Fibroblast of mammary gland (primary cell): Measurements from ENCODE around the gene TGIF1.

ENCODE experiments used
- DNase-seq: peaks from one replicate; pipeline ENCODE4 v3.0.0-alpha.2; 2010; ENCODE audit warnings: low read depth
- H3K4me3 ChIP-seq: 2 replicates; pipeline ENCODE4 v1.5.1; 2011; ENCODE audit warnings: low read depth, mild to moderate bottlenecking, low read length, moderate library complexity; ENCODE audit not compliant: control insufficient read depth
- TF ChIP-seq, protein P1 (sequence below): conservative IDR thresholded peaks from 2 replicates; pipeline ENCODE4 v1.5.1; 2011; ENCODE audit warnings: low read depth, low read length, inconsistent platforms; ENCODE audit not compliant: control insufficient read depth, insufficient read depth

Gene TGIF1

GRCh38 chr18:3450012-3450798 is at the start of gene TGIF1:
TSS of gene TGIF1 (plus strand) at chr18:3450172. CDS start at chr18:3450490, 318 bp downstream.
- TF ChIP-seq, protein P1, sequence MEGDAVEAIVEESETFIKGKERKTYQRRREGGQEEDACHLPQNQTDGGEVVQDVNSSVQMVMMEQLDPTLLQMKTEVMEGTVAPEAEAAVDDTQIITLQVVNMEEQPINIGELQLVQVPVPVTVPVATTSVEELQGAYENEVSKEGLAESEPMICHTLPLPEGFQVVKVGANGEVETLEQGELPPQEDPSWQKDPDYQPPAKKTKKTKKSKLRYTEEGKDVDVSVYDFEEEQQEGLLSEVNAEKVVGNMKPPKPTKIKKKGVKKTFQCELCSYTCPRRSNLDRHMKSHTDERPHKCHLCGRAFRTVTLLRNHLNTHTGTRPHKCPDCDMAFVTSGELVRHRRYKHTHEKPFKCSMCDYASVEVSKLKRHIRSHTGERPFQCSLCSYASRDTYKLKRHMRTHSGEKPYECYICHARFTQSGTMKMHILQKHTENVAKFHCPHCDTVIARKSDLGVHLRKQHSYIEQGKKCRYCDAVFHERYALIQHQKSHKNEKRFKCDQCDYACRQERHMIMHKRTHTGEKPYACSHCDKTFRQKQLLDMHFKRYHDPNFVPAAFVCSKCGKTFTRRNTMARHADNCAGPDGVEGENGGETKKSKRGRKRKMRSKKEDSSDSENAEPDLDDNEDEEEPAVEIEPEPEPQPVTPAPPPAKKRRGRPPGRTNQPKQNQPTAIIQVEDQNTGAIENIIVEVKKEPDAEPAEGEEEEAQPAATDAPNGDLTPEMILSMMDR: no peak
- H3K4me3 ChIP-seq: peak within 1 kb of the TSS; percentile 96
- DNase-seq: peak; percentile 80

GRCh38 chr18:3400567-3401296 is 49.2 kb upstream of the TGIF1 start:
- TF ChIP-seq, protein P1: no peak
- H3K4me3 ChIP-seq: no peak overlapping the region
- DNase-seq: no peak

DNA sequence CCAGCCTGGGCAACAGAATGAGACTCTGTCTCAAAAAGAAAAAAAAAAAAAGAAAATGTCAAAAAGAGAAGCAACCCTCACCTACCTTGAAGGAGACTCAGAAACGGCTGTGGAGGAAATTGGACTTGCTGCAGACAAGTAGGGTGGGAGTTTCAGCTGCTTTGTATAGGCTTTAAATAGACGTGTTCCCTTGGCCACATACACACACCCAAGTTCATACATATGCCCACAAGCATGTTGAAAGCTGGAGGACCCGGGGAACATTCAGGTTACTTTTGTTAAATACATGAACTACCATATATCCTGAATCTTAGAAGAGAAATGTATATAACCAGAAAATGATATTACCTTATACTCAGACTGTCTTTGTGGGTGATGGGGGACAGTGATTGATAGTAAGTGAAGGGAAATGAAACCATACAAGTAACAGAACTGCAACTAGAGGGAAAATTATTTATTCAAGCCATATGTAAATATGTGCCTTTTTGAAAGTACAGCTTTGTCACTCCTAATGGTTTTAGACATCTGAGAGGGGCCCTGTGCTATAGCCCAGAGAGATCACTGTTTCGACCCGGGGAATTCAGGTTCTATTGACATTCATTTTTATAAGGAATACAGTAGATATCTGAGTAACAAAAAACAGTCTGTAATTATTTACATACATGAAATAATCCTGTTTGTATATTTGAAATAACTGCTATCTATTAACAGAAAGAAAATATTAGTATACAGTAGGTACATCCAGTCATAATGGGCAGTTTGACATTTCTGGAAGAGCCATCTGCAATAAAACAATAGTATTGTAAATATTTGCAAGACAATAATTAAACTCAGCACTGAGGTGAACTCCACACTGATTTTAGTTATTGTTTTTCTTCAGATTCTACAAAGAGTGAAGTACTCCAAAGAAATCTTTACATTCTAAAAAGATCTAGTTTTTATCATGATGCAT is 48.0 kb upstream of the TGIF1 start:
- DNase-seq: no peak
- TF ChIP-seq, protein P1: no peak
- H3K4me3 ChIP-seq: no peak overlapping the region

DNA sequence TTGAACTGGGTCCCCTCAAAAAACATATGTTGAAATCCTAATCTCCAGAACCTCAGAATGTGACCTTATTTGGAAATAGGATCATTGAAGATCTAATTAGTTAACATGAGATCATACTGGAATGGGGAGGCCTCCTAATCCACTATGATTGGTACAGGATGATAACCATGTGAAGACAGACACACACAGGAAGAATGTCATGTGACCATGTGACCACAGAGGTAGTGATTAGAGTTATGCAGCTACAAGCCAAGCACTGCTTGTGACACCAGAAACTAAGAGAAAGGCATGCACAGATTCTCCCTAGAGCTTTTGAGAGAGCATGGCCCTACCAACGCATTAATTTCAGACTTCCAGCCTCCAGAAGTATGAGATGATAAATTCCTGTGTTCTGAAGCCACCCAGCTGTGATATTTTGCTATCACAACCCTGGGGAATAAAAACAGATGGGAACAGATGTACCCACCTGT is 47.0 kb upstream of the TGIF1 start:
- DNase-seq: peak; percentile 67
- no peak overlapping the region for H3K4me3 ChIP-seq
- TF ChIP-seq, protein P1: no peak

GRCh38 chr18:3405713-3406112 is 44.3 kb upstream of the TGIF1 start:
- H3K4me3 ChIP-seq: no peak overlapping the region
- no peak for DNase-seq
- TF ChIP-seq, protein P1: no peak

DNA sequence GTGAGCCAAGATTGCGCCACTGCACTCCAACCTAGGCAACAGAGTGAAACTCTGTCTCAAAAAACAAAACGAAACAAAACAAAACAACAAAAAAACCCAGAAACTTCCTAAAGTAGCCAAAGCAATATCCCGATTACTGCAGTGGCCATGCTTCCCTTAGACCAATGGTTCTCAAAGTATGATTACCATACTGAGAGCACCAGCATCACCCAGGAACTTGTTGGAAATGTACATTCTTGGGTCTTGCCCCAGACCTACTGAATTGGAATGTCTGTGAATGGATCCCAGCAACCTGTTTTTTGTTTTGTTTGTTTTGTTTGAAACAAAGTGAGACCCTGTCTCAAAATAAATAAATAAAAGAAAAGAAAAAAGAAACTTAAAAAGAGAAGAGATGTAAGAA is 41.9 kb upstream of the TGIF1 start:
- DNase-seq: no peak
- H3K4me3 ChIP-seq: no peak overlapping the region
- TF ChIP-seq, protein P1: no peak
